Tibial artery (tissue), 4 donors: ENCODE data around the gene P2RX3.
"Not testable (repeated sequence)": the region's sequence is repeated elsewhere in the genome, so short reads cannot be mapped to it uniquely, and the experiment has no call there.

Experiments used
- DNase-seq, 2 donors: peaks; one replicate each; pipeline ENCODE4 v3.0.0-alpha.2; 2019
- H3K27ac ChIP-seq, 2 donors: fragments of 200-600 bp; sonication (generic) in 1 of 2; 1 replicate in 1 of 2; 2 replicates in 1 of 2; pipeline ENCODE4 v1.5.1; 2018 to 2019; ENCODE audit warnings: mild to moderate bottlenecking in 1 of 2
- H3K27me3 ChIP-seq, 2 donors: fragments of 200-600 bp; sonication (generic) in 1 of 2; one replicate each; pipeline versions ENCODE4 v1.5.1 to v1.6.0; 2016 to 2019
- H3K36me3 ChIP-seq, 3 donors: fragments of 200-600 bp; sonication (generic) in 2 of 3; one replicate each; pipeline ENCODE4 v1.5.1; 2016 to 2019; ENCODE audit warnings: mild to moderate bottlenecking in 2 of 3
- H3K4me1 ChIP-seq, 4 donors: fragments of 200-600 bp; sonication (generic) in 2 of 4; 1 replicate in 3 of 4; 2 replicates in 1 of 4; pipeline ENCODE4 v1.5.1; 2016 to 2019
- H3K4me3 ChIP-seq, 2 donors: fragments of 200-600 bp; sonication (generic) in 1 of 2; 1 replicate in 1 of 2; 2 replicates in 1 of 2; pipeline ENCODE4 v1.5.1; 2018 to 2019; ENCODE audit warnings: mild to moderate bottlenecking in 2 of 2
- H3K9me3 ChIP-seq, 3 donors: fragments of 200-600 bp; sonication (generic) in 1 of 3; one replicate each; pipeline ENCODE4 v1.5.1; 2016 to 2019
- intact Hi-C: fragments of 100-400 bp; cut with DNase I; formaldehyde crosslinking; loops from one replicate; pipeline ENCODE4 v1.15.0; 2023; ENCODE audit warnings: low total_unique reads
- TF ChIP-seq, protein P1 (sequence below), 2 experiments: fragments of 200-600 bp in 1 of 2; fragments of 450-650 bp in 1 of 2; IDR thresholded peaks; one replicate each; pipeline ENCODE4 v1.5.1; 2017 to 2019; ENCODE audit warnings: antibody characterized with exemption in 2 of 2, mild to moderate bottlenecking in 1 of 2, moderate library complexity in 1 of 2

P2RX3 gene

DNA sequence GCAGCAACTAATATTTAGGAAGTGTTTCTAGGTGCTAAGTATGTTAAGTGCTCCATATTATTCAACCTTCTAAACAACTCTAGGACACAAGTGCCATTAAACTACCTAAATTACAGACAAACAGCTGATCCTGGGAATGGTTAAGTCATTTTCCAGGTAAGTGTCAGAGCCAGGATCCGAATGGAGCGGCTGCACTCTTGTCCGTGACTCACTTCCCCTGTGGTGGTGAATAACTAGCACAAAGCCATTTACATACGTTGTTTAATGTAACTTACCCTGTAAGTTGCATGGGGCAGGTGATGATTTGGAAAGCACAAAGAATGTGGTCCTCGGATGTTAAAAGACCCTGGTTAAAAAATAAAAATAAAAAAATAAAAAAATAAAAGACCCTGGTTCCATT is 61.1 kb downstream of the P2RX3 start:
- TF ChIP-seq, protein P1, sequence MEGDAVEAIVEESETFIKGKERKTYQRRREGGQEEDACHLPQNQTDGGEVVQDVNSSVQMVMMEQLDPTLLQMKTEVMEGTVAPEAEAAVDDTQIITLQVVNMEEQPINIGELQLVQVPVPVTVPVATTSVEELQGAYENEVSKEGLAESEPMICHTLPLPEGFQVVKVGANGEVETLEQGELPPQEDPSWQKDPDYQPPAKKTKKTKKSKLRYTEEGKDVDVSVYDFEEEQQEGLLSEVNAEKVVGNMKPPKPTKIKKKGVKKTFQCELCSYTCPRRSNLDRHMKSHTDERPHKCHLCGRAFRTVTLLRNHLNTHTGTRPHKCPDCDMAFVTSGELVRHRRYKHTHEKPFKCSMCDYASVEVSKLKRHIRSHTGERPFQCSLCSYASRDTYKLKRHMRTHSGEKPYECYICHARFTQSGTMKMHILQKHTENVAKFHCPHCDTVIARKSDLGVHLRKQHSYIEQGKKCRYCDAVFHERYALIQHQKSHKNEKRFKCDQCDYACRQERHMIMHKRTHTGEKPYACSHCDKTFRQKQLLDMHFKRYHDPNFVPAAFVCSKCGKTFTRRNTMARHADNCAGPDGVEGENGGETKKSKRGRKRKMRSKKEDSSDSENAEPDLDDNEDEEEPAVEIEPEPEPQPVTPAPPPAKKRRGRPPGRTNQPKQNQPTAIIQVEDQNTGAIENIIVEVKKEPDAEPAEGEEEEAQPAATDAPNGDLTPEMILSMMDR (IDR thresholded peaks at IDR 0.05) = no peak
- Histone ChIP-seq H3K9me3 (no peaks in the 10 kb centered on the region), H3K27me3 (no peaks in the 10 kb centered on the region), H3K4me1 (no peaks in the 10 kb centered on the region), H3K36me3 (no peaks in the 10 kb centered on the region), H3K4me3 (no peak overlapping the region), H3K27ac (no peak overlapping the region)
- intact Hi-C loops = no loop called here
- no peak for DNase-seq

DNA sequence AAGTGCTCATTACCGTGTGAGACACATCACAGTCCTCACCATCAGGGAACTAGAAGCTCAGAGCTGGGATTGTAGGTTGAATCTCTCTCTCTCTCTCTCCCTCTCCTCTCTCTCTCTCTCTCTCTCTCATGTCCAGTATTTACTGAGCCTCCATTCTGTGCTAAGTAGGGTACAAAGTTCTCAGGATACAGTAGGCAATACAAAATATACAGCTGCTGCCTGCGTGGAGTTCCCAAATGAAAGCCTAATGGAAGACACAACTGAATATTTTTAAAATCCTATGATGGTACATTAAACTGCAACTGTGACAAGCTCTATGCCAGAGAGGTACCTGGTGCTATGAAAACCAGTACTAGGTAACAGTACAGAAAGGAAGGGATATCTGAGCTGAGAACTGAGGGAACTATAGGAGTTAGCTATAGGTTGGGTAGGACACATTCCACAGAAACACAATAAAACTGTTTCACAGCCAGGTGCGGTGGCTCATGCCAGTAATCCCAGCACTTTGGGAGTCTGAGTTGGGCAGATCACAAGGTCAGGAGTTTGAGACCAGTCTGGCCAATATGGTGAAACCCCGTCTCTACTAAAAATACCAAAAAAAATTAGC is 61.9 kb downstream of the P2RX3 start:
- H3K4me1 ChIP-seq = no peaks in the 10 kb centered on the region
- H3K36me3 ChIP-seq = peaks cover 0 to 4% (median 0%) of the 10 kb centered on the region in 3 donors
- H3K27ac ChIP-seq = no peak overlapping the region
- DNase-seq = no peak
- H3K9me3 ChIP-seq = no peaks in the 10 kb centered on the region
- no peak overlapping the region for H3K4me3 ChIP-seq
- no peaks in the 10 kb centered on the region for H3K27me3 ChIP-seq
- TF ChIP-seq, protein P1 (IDR thresholded peaks at IDR 0.05) = no peak
- intact Hi-C loops = no loop called here

GRCh38 chr11:57402188-57403002 is 64.2 kb downstream of the P2RX3 start:
- no peaks in the 10 kb centered on the region for H3K9me3 ChIP-seq
- H3K36me3 ChIP-seq = peaks cover 0 to 24% (median 3%) of the 10 kb centered on the region in 3 donors
- H3K27me3 ChIP-seq = no peaks in the 10 kb centered on the region
- peaks cover 0 to 3% (median 0%) of the 10 kb centered on the region in 4 donors for H3K4me1 ChIP-seq
- intact Hi-C loops = no loop called here
- H3K27ac ChIP-seq = no peak overlapping the region
- H3K4me3 ChIP-seq = no peak overlapping the region
- no peak for DNase-seq
- TF ChIP-seq, protein P1 (IDR thresholded peaks at IDR 0.05) = no peak

DNA sequence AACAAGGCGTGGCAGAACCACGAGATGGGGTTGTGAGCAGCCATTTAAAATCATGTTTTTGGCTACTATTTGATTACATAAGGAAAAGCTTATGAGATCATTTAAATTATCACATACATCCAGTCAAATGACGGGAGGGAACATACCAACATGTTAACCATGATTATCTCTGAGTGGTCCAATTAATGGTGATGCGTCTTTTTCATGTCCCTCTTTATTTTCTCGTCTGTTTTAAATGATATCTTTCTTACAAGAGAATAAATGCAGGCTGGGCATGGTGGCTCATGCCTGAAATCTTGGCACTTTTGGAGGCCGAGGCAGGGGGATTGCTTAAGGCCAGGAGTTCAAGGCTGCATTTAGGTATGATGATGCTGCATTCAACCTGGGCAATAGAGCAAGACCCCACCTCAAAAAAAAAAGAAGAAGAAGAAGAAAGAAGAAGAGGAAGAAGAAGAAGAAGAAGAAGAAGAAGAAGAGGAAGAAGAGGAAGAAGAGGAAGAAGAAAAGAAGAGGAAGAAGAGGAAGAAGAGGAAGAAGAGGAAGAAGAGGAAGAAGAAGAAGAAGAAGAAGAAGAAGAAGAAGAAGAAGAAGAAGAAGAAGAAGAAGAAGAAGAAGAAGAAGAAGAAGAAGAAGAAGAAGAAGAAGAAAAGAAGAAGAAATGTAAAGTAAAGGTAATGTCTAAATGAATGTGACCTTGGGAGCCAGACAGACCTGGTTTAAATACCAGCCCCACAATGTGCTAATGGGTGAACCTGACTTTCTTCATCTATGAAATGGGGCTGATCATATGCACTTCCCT is 65.0 kb downstream of the P2RX3 start:
- intact Hi-C loops, H3K4me1 ChIP-seq, H3K27ac ChIP-seq, DNase-seq, H3K27me3 ChIP-seq, H3K9me3 ChIP-seq, H3K4me3 ChIP-seq: not testable (repeated sequence)
- peaks cover 6 to 32% (median 12%) of the 10 kb centered on the region in 3 donors for H3K36me3 ChIP-seq

- Histone ChIP-seq H3K27ac (no peak overlapping the region), H3K4me1 (peaks cover 0 to 3% (median 0%) of the 10 kb centered on the region in 4 donors), H3K4me3 (no peak overlapping the region), H3K36me3 (peaks cover 12 to 38% (median 17%) of the 10 kb centered on the region in 3 donors), H3K9me3 (no peaks in the 10 kb centered on the region), H3K27me3 (no peaks in the 10 kb centered on the region)
- DNase-seq = no peak
- TF ChIP-seq, protein P1 (IDR thresholded peaks at IDR 0.05) = no peak
- intact Hi-C loops = no loop called here
Observed at GRCh38 chr11:57403802-57404147, 65.6 kb downstream of the P2RX3 start.
